Activated T-cell treated with anti-CD3 and anti-CD28 coated beads, Interleukin-2, amount 50 U/mL, for 24 hours (primary cell): ENCODE results near the gene SYCP2.
"Not testable (repeated sequence)": the region's sequence is repeated elsewhere in the genome, so short reads cannot be mapped to it uniquely, and the experiment has no call there.

Experiments used
- DNase-seq: peaks from one replicate; pipeline ENCODE4 v3.0.0-alpha.2; 2020
- H3K27ac Mint-ChIP-seq: 2 replicates; pipeline ENCODE4 v1.8.0; 2020; ENCODE audit warnings: mild to moderate bottlenecking, mixed read lengths
- H3K27me3 Mint-ChIP-seq: 2 replicates; pipeline ENCODE4 v1.8.0; 2020; ENCODE audit warnings: mixed read lengths
- H3K36me3 Mint-ChIP-seq: 2 replicates; pipeline ENCODE4 v1.8.0; 2020; ENCODE audit warnings: low read depth, mixed read lengths
- H3K4me1 Mint-ChIP-seq: 2 replicates; pipeline ENCODE4 v1.8.0; 2020; ENCODE audit warnings: low read depth, mixed read lengths
- H3K4me3 Mint-ChIP-seq: 2 replicates; pipeline ENCODE4 v1.8.0; 2020; ENCODE audit warnings: mild to moderate bottlenecking, moderate library complexity, mixed read lengths
- H3K9me3 Mint-ChIP-seq: 2 replicates; pipeline ENCODE4 v1.8.0; 2020; ENCODE audit warnings: mixed read lengths

The SYCP2 gene

GRCh38 chr20:59856941-59857340 lies 76.5 kb downstream of the SYCP2 start:
- not testable (repeated sequence) for H3K4me3 Mint-ChIP-seq, H3K36me3 Mint-ChIP-seq, H3K9me3 Mint-ChIP-seq, H3K27me3 Mint-ChIP-seq, H3K27ac Mint-ChIP-seq, H3K4me1 Mint-ChIP-seq, DNase-seq

DNA sequence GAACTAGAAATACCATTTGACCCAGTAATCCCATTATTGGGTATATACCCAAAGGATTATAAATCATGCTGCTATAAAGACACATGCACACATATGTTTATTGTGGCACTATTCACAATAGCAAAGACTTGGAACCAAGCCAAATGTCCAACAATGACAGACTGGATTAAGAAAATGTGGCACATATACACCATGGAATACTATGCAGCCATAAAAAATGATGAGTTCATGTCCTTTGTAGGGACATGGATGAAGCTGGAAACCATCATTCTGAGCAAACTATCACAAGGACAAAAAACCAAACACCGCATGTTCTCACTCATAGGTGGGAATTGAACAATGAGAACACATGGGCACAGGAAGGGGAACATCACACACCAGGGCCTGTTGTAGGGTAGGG lies 76.9 kb downstream of the SYCP2 start:
- not testable (repeated sequence) for H3K4me1 Mint-ChIP-seq, H3K27me3 Mint-ChIP-seq, DNase-seq, H3K4me3 Mint-ChIP-seq, H3K36me3 Mint-ChIP-seq, H3K9me3 Mint-ChIP-seq, H3K27ac Mint-ChIP-seq

DNA sequence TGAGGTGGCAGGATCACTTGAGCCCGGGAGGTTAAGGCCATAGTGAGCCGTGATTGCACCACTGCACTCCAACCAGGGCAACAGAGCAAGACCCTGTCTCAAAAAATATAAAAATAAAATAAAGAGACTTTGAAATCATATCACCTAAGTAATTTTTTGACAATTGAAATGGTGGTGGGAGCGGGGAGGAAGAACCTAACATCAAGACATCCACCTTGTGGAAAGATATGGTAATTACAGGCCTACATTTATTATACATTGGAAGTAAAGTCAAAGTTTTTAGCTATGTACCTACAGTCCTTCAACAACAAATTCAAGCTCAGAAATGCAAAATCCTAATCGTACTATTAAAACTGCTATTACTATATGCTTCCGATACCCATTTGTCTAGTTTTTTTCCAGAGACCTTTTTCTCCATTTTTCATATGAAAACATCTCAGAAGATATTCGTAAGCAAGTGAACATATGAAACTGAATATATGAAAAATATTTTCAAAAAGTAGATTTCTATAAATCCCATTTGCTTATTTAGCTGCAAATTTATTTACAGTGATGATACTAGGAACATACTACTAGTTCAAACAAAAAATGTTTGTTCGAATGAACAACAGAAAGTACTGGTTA lies 83.3 kb downstream of the SYCP2 start:
- H3K36me3 Mint-ChIP-seq: no peaks in the 10 kb centered on the region
- H3K4me1 Mint-ChIP-seq: no peaks in the 10 kb centered on the region
- no peak overlapping the region for H3K27ac Mint-ChIP-seq
- H3K9me3 Mint-ChIP-seq: no peaks in the 10 kb centered on the region
- no peaks in the 10 kb centered on the region for H3K27me3 Mint-ChIP-seq
- no peak for DNase-seq
- no peak overlapping the region for H3K4me3 Mint-ChIP-seq

- no peak overlapping the region for H3K4me3 Mint-ChIP-seq
- no peak for DNase-seq
Measured at GRCh38 chr20:59848182-59848581, 85.3 kb downstream of the SYCP2 start.

GRCh38 chr20:59845472-59845871 lies 88.0 kb downstream of the SYCP2 start:
- Mint-ChIP-seq H3K9me3 (no peaks in the 10 kb centered on the region), H3K4me3 (no peak overlapping the region), H3K36me3 (no peaks in the 10 kb centered on the region), H3K27ac (no peak overlapping the region), H3K27me3 (peaks cover 7% of the 10 kb centered on the region), H3K4me1 (no peaks in the 10 kb centered on the region)
- no peak for DNase-seq

More at GRCh38 chr20:59848182-59848581, 85.3 kb downstream of the SYCP2 start:
- Mint-ChIP-seq H3K27ac (no peak overlapping the region), H3K9me3 (no peaks in the 10 kb centered on the region), H3K36me3 (no peaks in the 10 kb centered on the region), H3K4me1 (no peaks in the 10 kb centered on the region), H3K27me3 (peaks cover 3% of the 10 kb centered on the region)

DNA sequence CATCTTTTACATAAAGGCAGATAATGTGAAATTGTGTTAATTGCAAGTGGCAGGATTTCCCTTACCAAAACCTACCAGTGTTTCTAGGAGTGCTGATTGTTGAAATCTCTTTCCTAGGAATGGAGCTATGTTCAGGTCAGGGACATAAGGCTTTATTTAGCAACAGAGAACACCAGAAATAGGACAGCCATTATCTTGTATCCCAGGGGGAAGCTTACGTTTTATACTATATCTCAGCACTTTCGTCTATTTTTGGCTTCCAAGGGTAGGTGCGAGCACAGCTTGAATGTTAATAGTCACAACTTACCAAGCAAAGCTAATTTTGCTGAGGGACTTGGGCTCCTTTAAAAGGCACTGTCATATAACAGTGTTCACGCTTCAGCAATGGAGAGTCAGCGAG lies 94.0 kb downstream of the SYCP2 start:
- H3K27ac Mint-ChIP-seq: no peak overlapping the region
- peaks cover 2% of the 10 kb centered on the region for H3K4me1 Mint-ChIP-seq
- H3K27me3 Mint-ChIP-seq: peaks cover 45% of the 10 kb centered on the region
- no peak overlapping the region for H3K4me3 Mint-ChIP-seq
- no peaks in the 10 kb centered on the region for H3K9me3 Mint-ChIP-seq
- H3K36me3 Mint-ChIP-seq: no peaks in the 10 kb centered on the region
- DNase-seq: no peak

DNA sequence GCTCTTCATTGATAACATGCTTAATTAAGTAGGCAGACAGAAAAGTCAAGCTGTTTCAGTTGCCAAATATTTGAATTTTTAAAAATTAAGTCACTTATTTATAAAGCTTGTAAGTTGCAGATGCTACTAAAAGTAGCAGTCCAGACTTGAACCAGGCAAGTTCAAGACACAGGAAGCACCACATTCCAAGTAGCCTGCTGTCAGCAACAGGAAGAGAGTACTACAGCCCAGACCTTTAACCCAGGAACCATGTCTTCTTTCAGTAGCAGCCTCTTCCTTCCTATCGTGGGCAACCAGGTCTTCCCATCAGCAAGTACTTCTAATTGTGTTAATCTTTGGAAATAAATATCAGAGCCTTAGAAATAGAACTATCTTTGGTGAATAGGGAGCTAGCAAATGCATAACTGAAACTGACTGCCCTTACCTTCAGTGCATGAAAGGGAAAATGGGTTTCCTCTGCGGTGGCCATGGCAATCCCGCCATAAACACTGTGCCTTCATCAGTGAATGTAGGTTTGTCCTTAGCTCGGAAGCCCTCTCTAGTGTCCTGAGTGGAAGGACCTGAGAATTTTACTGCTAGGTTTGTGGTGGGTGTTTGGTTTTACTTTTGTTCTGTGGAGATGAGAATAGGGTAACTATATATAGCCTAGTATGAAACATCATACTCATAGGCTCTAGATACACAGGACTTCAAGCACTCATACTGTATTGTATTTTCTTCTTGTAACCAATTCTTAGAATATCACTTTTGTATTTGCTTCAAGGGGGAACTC lies 95.6 kb downstream of the SYCP2 start:
- DNase-seq: no peak
- Mint-ChIP-seq H3K27me3 (peaks cover 50% of the 10 kb centered on the region), H3K36me3 (no peaks in the 10 kb centered on the region), H3K9me3 (no peaks in the 10 kb centered on the region), H3K27ac (no peak overlapping the region), H3K4me1 (peaks cover 2% of the 10 kb centered on the region), H3K4me3 (no peak overlapping the region)

GRCh38 chr20:59836767-59837166 lies 96.7 kb downstream of the SYCP2 start:
- Mint-ChIP-seq H3K4me3 (no peak overlapping the region), H3K36me3 (no peaks in the 10 kb centered on the region), H3K9me3 (no peaks in the 10 kb centered on the region), H3K4me1 (peaks cover 2% of the 10 kb centered on the region), H3K27ac (no peak overlapping the region), H3K27me3 (peaks cover 50% of the 10 kb centered on the region)
- DNase-seq: no peak

DNA sequence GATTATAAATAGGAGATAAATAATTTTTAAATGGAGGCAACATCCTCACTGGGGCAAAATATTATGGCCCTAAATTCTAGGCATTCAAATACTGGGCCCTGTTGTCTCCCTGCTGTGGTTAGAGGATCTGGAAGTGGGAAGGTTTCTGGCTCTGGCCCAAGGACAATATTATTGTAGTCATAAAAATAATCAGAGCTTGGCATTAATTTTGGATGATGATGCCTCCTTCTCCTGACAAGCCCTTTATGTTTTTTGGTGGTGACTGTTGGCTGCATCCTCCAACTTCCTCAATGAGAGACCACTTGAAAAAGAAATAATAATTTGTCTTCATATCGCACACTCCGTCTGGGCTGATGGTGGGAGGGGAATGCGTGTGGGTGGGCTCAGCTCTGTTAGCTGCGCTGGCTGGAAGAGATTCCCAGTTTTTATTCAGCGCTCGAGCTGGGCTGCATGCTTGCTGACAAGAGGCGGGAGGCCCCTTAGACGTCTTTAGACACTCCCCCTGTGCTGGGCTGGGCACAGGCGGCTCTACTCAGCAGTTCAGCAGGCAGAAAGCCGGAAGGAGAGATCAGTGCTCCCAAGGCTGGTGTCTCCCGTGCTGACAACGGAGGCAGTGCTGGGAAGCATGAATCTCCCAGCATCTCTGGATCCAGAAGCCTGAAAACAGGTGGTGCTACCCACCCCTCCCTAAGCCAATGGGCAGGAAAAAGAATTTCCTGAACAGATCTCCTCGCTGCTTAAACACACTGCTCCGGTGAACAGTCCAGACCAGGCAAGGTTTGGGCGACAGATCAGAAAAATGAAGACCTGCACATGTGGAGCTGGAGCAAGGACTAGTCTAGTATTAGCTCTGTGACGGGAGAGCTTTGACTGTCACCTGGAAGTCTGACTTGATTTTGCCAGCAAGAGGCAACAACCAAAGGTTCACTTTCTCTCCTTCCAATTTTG lies 97.7 kb downstream of the SYCP2 start:
- Mint-ChIP-seq H3K9me3 (no peaks in the 10 kb centered on the region), H3K27ac (no peak overlapping the region), H3K27me3 (peaks cover 52% of the 10 kb centered on the region), H3K36me3 (no peaks in the 10 kb centered on the region), H3K4me1 (peaks cover 2% of the 10 kb centered on the region), H3K4me3 (no peak overlapping the region)
- no peak for DNase-seq

DNA sequence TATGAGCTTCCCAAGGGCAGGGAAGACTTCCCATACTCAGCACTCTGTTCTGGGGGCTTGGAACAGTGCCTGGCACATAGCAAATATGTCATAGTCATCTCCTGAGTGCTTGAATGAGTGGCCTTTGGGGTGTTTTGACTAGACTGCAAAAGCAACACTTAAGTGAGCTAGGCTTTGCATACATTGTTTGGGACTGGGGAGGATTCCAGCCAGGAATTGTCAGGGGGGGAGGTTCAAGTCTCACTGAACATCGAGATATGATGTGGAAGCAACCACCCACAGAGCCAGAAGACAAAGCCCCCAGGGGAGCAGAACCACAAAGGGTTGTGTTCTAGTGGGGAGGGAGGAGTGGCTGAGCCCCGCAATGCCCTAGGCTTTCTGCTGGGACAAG lies 98.4 kb downstream of the SYCP2 start:
- Mint-ChIP-seq H3K9me3 (no peaks in the 10 kb centered on the region), H3K27ac (no peak overlapping the region), H3K36me3 (no peaks in the 10 kb centered on the region), H3K4me3 (no peak overlapping the region), H3K4me1 (peaks cover 2% of the 10 kb centered on the region), H3K27me3 (peaks cover 52% of the 10 kb centered on the region)
- no peak for DNase-seq

GRCh38 chr20:59832406-59833363 lies 100.8 kb downstream of the SYCP2 start:
- H3K4me1 Mint-ChIP-seq: peaks cover 2% of the 10 kb centered on the region
- no peak overlapping the region for H3K27ac Mint-ChIP-seq
- no peaks in the 10 kb centered on the region for H3K36me3 Mint-ChIP-seq
- H3K9me3 Mint-ChIP-seq: no peaks in the 10 kb centered on the region
- DNase-seq: no peak
- H3K27me3 Mint-ChIP-seq: peaks cover 53% of the 10 kb centered on the region
- no peak overlapping the region for H3K4me3 Mint-ChIP-seq

- no peak for DNase-seq
- Mint-ChIP-seq H3K4me1 (peaks cover 2% of the 10 kb centered on the region), H3K4me3 (no peak overlapping the region), H3K36me3 (no peaks in the 10 kb centered on the region), H3K9me3 (no peaks in the 10 kb centered on the region), H3K27ac (no peak overlapping the region), H3K27me3 (peaks cover 47% of the 10 kb centered on the region)
Measured at GRCh38 chr20:59831916-59832270, 101.5 kb downstream of the SYCP2 start.

DNA sequence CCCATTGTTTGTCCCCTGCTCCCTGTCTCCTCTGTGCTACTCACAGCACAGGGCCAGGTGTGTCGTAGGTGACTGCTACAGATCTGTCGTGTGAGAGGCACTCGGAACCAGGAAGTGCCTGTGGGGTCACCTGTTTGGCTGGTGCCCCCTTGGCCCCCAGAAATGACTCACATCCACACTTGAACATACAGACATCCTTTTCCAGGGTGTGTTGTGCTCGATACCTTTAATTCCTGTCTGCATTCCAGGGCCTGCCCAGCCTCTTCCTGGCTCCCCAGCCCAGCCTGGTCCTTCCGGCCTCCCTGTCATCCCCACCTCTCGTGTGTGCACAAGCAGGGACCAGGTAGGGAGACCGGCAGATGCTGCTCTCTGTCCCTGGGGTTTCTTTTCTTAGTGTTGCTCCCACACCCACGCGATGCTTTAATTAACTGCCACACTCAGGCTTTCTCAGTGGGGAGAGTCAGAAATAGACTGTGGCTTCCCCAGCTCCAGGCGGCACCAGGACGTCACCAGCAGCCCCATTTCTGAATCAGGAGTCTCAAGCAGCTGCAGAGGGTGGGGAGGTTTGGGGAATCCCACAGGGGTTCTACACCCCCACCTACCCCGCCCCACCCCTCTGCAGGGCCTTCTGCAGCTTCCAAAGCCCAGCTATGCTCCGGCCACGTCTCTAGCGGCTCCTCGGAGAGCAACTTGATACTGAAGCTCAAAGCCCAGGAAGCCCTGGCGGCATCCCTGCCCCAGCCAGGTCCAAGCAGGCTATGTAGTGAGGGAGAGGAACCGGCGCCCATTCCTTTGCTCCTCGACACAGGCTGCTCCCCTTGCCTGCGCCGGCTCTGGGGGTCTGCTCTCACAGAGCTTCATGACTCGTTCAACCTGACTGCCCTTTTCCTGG lies 102.2 kb downstream of the SYCP2 start:
- Mint-ChIP-seq H3K4me3 (no peak overlapping the region), H3K9me3 (no peaks in the 10 kb centered on the region), H3K27me3 (peaks cover 41% of the 10 kb centered on the region), H3K4me1 (peaks cover 2% of the 10 kb centered on the region), H3K27ac (no peak overlapping the region), H3K36me3 (no peaks in the 10 kb centered on the region)
- no peak for DNase-seq
